LNCAP (cell line): ENCODE measurements around the gene ALG14.

Experiments
- CTCF ChIP-seq: fragments of 450-650 bp; IDR thresholded peaks from 2 replicates; pipeline ENCODE4 v1.5.1; 2017; ENCODE audit warnings: mild to moderate bottlenecking

ALG14 gene

DNA sequence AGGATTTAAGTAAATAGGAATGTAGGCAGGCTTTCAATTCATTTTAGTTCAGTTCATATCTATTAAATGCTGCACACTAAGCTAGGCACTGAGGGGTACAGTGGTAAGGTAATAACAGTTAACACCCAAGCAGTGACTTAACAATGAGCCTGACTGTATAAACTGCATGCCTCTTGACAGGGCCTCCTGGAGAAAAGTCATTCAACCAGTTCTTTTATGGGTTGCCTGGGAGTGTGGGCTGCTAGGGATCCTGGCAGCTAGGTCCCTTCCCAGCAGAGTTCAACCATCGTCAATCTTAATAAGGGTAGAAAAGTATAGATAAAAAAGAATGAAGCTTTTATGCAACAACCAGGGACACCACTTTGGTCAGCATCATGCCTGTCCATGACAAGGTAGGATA lies 8.1 kb upstream of the ALG14 start:
- no peak for TF ChIP-seq CTCF

GRCh38 chr1:95080446-95080845 lies 7.7 kb upstream of the ALG14 start:
- no peak for TF ChIP-seq CTCF

GRCh38 chr1:95076034-95076433 lies 3.3 kb upstream of the ALG14 start:
- no peak for TF ChIP-seq CTCF

GRCh38 chr1:95073446-95073845 lies 695 bp upstream of the ALG14 start:
- TF ChIP-seq CTCF, result no peak

DNA sequence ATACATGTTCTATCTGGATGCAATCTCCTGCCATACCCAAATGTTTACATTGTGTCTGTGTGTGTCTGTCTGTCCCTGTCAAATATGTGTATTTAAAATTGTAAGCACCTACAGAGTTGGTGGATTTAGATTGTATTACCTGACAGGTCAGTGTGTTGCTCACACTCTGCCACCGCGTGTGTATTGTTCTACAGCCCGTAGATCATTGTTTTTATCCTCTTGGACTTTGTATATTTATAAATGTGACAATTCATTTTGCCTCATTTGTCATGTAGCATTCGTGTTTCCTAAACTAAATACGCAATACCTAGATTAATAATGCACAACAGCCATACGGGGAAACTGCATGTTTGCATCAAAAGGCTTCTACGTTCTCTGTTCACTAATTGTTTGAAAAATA lies 634 bp downstream of the ALG14 start:
- no peak for TF ChIP-seq CTCF

GRCh38 chr1:95071539-95071938 lies 1.2 kb downstream of the ALG14 start:
- no peak for TF ChIP-seq CTCF

GRCh38 chr1:95069710-95070093 lies 3.0 kb downstream of the ALG14 start:
- no peak for TF ChIP-seq CTCF

- no peak for TF ChIP-seq CTCF
These were observed 3.6 kb downstream of the ALG14 start for GRCh38 chr1:95068956-95069709.
